Endometrial microvascular endothelial cells (primary cell): ENCODE results near the gene PRODH2. TPM values are rescaled to one million over a fixed set of nuclear protein-coding genes. Genes with fewer than 3 reads are reported as not detected.
"Not testable (repeated sequence)": the region's sequence is repeated elsewhere in the genome, so short reads cannot be mapped to it uniquely, and the experiment has no call there.

ENCODE experiments used
- in situ Hi-C: cut with HindIII; loops from 2 replicates; pipeline ENCODE4 v1.10.0; 2017; ENCODE audit warnings: low sequenced_read_pairs, low pct_unique_long_range_greater_than_20kb; ENCODE audit errors: inconsistent ontology term
- total RNA-seq: library from RNA; depleted of rRNA; stranded (reverse); fragments of >200 nt; gene quantifications from one replicate; pipeline ENCODE4 v1.2.3, GENCODE V29; 2015; ENCODE audit errors: inconsistent ontology term

Gene PRODH2
- total RNA-seq, 1 donor from 2014 or later: not detected

- in situ Hi-C loops: no loop called here
Measured at GRCh38 chr19:35844482-35845214, 32.0 kb upstream of the PRODH2 start.

DNA sequence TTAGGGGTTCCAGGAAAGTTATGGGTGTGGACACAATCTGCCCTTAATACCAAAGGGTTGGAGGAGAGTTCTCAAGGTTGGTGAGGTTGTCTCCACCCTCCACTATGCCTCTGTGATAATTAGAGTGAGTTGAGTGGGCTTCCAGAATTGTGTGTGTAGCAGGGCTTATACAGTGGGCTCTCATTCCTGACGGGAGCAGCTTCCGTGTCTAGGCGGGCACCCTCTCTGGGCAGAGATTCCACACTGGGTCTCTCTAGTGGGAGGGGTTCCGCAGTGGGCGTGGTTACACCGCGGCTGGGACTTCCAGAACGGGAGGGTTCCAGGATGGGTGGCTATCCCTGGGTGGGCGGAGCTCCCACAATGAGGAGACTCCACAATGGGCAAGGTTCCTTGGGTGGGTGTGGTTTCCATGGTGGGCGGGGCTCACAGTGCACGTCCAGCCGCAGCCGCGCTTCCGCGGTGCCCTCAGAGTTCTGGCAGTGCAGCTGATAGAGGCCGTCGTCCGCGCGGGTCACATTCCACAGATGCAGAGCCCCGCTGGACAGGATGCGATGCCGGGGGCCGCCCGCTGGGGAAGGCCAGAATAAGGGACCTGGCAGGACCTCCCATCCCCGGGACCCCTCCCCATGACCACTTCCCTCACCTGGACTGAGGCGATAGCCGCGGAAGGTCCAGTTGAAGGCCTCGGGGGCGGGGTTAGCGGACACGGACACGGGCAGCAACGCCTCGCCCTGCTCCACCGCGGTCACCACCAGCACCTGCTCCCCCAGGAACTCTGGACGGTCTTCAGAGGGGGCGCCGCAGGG, 31.2 kb upstream of the PRODH2 start:
- in situ Hi-C loops: no loop called here

DNA sequence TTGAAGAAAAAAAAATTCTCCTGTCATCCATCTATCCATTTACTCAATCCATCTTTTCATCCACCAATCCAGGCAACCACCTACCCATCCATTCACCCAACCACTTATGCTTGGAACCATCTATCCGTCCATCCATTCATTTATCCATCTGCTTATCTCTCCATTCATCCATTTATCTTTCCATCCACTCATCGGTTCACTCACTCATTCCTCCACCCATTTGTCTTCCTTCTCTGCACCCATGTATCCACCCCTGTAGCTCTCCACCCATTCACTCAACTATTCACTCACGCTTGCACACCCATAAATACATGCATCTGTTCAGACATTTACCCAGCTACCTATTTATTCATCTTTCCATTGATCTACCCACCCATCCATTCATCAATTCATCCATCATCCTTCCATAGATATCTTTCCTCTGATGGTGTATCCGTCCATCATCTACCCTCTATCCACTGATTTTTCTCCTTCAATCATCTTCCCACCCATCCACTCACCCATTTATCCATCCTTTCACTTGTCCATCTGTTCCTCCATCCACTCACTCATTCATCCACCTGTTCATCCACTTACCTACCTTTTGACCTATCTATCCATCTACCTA, 30.1 kb upstream of the PRODH2 start:
- in situ Hi-C loops: no loop called here

DNA sequence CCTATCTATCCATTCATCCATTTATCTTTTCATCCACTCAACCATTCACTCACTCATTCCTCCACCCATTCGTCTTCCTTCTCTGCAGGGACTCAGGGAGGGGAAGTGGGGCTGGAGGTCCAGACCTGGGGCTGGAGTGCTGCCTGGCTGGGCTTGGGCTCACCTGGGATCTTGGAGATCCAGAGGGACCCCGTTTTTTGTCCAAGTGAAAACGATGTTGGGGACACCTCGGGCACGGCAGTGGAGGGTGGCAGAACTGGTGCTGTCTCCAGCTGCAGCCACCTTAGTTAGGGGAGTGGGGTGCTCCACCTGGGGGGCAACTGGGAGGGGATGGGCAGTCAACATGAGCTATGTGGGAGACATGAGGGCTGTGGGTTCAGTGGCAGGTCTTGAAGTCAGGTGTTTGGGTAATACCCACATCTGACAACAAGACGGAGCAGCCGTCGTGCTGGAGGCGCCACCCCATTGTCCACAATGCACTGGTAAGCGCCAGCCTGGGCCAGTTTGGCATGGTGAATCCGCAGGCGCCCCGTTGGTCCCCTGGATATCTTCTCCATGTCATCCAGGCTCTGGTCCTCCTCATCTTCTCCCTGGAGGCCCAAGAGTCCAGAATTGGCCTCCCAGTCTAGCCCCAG, 29.4 kb upstream of the PRODH2 start:
- in situ Hi-C loops: no loop called here

GRCh38 chr19:35836096-35836495, 23.5 kb upstream of the PRODH2 start:
- in situ Hi-C loops: not testable (repeated sequence)

- in situ Hi-C loops: no loop called here
Measured at GRCh38 chr19:35833972-35834371, 21.3 kb upstream of the PRODH2 start.

DNA sequence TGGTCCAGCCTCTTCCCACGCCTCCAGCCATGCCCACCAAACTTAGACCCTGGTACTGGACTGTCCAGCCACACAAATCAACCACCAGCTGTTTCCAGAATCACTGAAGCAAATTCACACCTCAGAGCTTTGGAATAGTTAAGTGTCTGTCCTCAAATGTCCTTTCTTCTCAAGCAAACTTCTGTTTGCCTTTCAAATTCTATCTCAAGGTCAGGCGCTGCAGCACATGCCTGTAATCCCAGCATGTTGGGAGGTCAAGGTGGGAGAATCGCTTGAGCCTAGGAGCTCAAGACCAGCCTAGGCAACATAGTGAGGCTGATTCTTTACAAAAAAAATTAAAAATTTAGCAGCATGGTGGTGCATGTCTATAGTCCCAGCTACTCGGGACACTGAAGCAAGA, 19.4 kb upstream of the PRODH2 start:
- in situ Hi-C loops: no loop called here

GRCh38 chr19:35830986-35831385, 18.3 kb upstream of the PRODH2 start:
- in situ Hi-C loops: no loop called here

DNA sequence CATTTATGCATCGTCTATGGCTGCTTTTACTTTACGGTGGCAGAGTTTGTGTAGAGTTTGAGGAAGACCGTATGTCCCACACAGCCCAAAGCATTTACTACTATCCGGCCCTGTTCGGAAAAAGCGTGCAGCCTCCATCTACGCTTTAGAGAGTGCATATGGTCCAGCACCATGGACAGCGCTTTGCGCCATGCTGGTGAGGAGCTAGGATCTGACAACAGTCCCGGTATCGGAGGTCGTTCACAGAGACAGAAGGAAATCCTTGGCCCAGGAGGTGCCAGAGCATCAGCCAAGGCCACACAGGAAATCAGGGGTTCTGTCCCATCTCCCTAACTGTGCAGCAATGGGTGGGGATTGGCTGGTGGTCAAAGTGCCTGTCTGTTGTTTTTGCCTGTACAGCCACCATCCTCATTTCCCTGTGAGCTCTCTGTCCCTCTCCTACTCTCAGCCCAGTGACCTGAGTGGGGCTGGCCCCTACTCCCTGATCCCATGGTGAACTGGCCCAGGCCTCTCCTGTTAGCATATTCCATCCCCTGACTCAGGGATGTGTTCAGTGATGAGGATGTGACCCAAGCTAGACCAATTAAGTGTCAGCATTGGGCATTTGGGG, 16.2 kb upstream of the PRODH2 start:
- in situ Hi-C loops: no loop called here

DNA sequence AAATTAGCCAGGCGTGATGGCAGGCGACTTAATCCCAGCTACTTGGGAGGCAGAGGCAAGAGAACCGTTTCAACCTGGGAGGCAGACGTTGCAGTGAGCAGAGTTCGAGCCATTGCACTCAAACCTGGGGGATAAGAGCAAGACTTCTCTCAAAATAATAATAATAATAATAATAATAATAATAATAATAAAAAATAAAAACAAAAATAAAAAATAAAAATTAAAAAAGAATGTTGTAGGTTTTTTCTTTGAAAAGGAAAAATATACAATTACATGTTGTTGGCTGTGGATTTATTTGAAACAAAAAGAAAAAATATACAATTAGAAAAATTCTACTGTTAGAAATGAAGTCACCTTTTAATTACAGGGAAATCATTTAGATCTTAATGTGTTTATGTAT, 11.5 kb upstream of the PRODH2 start:
- in situ Hi-C loops: no loop called here

GRCh38 chr19:35822579-35822978, 9.9 kb upstream of the PRODH2 start:
- in situ Hi-C loops: no loop called here

GRCh38 chr19:35818445-35818844, 5.8 kb upstream of the PRODH2 start:
- in situ Hi-C loops: no loop called here

- in situ Hi-C loops: no loop called here
Measured at GRCh38 chr19:35816846-35817245, 4.2 kb upstream of the PRODH2 start.

DNA sequence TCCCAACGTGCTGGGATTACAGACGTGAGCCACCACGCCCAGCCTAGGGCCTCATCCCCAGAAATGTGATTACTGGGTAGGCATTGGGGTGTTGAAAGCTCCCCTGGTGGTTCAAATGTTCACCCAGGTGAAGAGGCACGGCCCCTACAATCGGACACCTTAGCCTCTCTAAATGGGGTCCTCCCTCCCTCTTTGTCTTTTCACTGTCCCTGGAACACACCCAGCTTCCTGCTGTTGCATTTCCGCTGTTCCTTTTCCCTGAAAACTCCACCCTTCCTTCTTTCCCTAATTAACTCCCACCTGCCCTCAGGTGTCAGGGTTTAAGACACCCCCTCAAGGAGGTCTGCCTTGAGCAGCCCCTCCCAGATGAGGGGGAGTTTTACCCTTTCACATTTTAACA, 3.6 kb upstream of the PRODH2 start:
- in situ Hi-C loops: no loop called here

DNA sequence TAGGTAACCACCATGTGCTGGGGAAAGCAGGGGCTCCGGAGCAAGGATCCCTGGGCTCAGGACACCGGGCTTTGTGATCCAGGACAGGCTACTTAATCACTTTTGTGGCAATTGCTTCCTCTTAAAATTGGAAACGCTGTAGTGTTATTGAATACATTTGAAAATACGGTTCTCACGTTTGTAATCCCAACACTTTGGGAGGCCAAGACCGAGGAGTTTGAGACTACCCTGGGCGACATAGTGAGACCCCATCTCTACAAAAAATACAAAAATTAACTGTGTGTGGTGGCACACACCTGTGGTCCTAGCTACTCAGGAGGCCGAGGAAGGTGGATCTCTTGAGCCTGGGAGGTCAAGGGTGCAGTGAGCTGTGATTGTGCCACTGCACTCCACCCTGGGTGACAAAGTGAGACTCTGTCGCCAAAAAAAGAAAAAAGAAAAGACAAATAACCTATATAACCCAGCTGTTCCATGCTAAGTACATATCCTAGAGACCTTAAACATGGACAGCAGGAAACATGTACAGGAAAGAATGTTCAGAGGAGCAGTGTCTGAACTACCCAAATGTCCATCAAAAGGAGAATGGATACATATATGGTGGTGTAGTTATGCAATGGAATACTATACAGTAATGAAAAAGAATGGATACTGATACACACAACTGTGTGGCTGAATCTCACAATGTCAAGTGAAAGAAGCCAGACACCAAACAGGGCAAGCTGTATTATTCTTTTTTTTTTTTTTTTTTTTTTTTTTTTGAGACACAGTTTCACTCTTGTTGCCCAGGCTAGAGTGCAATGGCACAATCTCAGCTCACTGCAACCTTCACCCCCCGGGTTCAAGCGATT, 622 bp upstream of the PRODH2 start:
- in situ Hi-C loops: no loop called here

GRCh38 chr19:35811317-35812219, 1.1 kb downstream of the PRODH2 start:
- in situ Hi-C loops: no loop called here

- in situ Hi-C loops: no loop called here
Measured at GRCh38 chr19:35807633-35808032, 5.0 kb downstream of the PRODH2 start.
